K562 (cell line): ENCODE measurements around the gene ACTN4. TPM values are rescaled to one million over a fixed set of nuclear protein-coding genes. Genes with fewer than 3 reads are reported as not detected.
A peak's percentile ranks its signal among the peaks of the same experiment; 100 is the strongest.

Experiments
- ARID3A ChIP-seq: IDR thresholded peaks from 2 replicates; pipeline ENCODE4 v1.6.1; 2012; ENCODE audit warnings: low read depth, low read length, improper control_type of control experiment, borderline replicate concordance
- BCOR ChIP-seq: fragments of 450-650 bp; IDR thresholded peaks from 2 replicates; pipeline ENCODE4 v1.6.1; 2016
- CEBPG ChIP-seq, 3 experiments: fragments of 200-800 bp in 1 of 3; sonication (Bioruptor generic) in 1 of 3; sonication (generic) in 1 of 3; formaldehyde crosslinking in 1 of 3; IDR thresholded peaks in 2 of 3; conservative IDR thresholded peaks in 1 of 3; 2 replicates each; pipeline versions ENCODE4 v1.6.1 to v1.8.0; 2016 to 2022; ENCODE audit warnings: missing compliant biosample characterization in 2 of 3, missing genetic modification characterization in 2 of 3, mild to moderate bottlenecking in 1 of 3, missing genetic modification reagents in 1 of 3
- ETS2 ChIP-seq: IDR thresholded peaks from 2 replicates; pipeline ENCODE4 v1.6.1; 2016; ENCODE audit warnings: borderline replicate concordance, missing genetic modification characterization, mild to moderate bottlenecking, moderate library complexity, missing compliant biosample characterization; ENCODE audit not compliant: poor library complexity, severe bottlenecking
- FOXP1 ChIP-seq: sonication (generic); formaldehyde crosslinking; IDR thresholded peaks from 2 replicates; pipeline ENCODE4 v1.8.0; 2022; ENCODE audit warnings: mild to moderate bottlenecking, missing genetic modification reagents
- GABPB1 ChIP-seq: sonication (generic); formaldehyde crosslinking; IDR thresholded peaks from 2 replicates; pipeline ENCODE4 v1.8.0; 2022; ENCODE audit warnings: mild to moderate bottlenecking, missing genetic modification reagents
- GATA2 ChIP-seq: sonication (generic); formaldehyde crosslinking; IDR thresholded peaks from 2 replicates; pipeline ENCODE4 v1.4.0; 2020; ENCODE audit warnings: mild to moderate bottlenecking, missing genetic modification reagents
- KAT7 ChIP-seq: sonication (generic); formaldehyde crosslinking; IDR thresholded peaks from 2 replicates; pipeline ENCODE4 v1.8.0; 2022; ENCODE audit warnings: missing genetic modification reagents, mild to moderate bottlenecking, borderline replicate concordance
- KHSRP ChIP-seq: fragments of 450-650 bp; IDR thresholded peaks from 2 replicates; pipeline ENCODE4 v1.6.1; 2017
- LEF1 ChIP-seq: fragments of 450-650 bp; IDR thresholded peaks from 2 replicates; pipeline ENCODE4 v1.6.1; 2016; ENCODE audit warnings: mild to moderate bottlenecking
- MED1 ChIP-seq: sonication (generic); formaldehyde crosslinking; IDR thresholded peaks from 2 replicates; pipeline ENCODE4 v1.8.1; 2023; ENCODE audit warnings: missing genetic modification reagents, borderline replicate concordance
- OTX1 ChIP-seq: fragments of 450-650 bp; formaldehyde crosslinking; IDR thresholded peaks from 2 replicates; pipeline ENCODE4 v1.4.0; 2022; ENCODE audit warnings: mild to moderate bottlenecking
- TAL1 ChIP-seq: fragments of 450-650 bp; IDR thresholded peaks from 2 replicates; pipeline ENCODE4 v1.6.1; 2016; ENCODE audit warnings: mild to moderate bottlenecking
- TFAP4 ChIP-seq: sonication (generic); formaldehyde crosslinking; IDR thresholded peaks from 2 replicates; pipeline ENCODE4 v1.8.0; 2022; ENCODE audit warnings: missing genetic modification reagents, mild to moderate bottlenecking, moderate library complexity, borderline replicate concordance
- TOE1 ChIP-seq, 2 experiments: fragments of 450-650 bp in 1 of 2; sonication (generic) in 1 of 2; formaldehyde crosslinking in 1 of 2; IDR thresholded peaks; 2 replicates each; pipeline versions ENCODE4 v1.7.1 to v1.8.0; 2016 to 2022; ENCODE audit warnings: borderline replicate concordance in 2 of 2, mild to moderate bottlenecking in 2 of 2, antibody characterized with exemption in 1 of 2, inconsistent platforms in 1 of 2, low read depth in 1 of 2, missing genetic modification reagents in 1 of 2, moderate library complexity in 1 of 2
- VEZF1 ChIP-seq: fragments of 200-800 bp; sonication (Bioruptor generic); IDR thresholded peaks from 2 replicates; pipeline ENCODE4 v1.6.1; 2017; ENCODE audit warnings: missing genetic modification characterization, missing compliant biosample characterization
- ZBTB11 ChIP-seq, 3 experiments: fragments of 200-800 bp in 1 of 3; fragments of 250-450 bp in 1 of 3; fragments of 450-650 bp in 1 of 3; sonication (Bioruptor Pico) in 1 of 3; sonication (Bioruptor generic) in 1 of 3; formaldehyde crosslinking in 1 of 3; IDR thresholded peaks; 2 replicates each; pipeline versions ENCODE4 v1.6.1 to v1.8.0; 2016 to 2022; ENCODE audit warnings: mild to moderate bottlenecking in 2 of 3, missing genetic modification characterization in 2 of 3, missing compliant biosample characterization in 1 of 3, moderate library complexity in 1 of 3
- ZSCAN29 ChIP-seq: fragments of 450-650 bp; IDR thresholded peaks from 2 replicates; pipeline ENCODE4 v1.6.1; 2017
- polyA plus RNA-seq, 8 experiments: library from polyadenylated mRNA; depleted of rRNA in 4 of 8; stranded (reverse) in 5 of 8; unstranded in 3 of 8; fragments of >200 nt; fragmentation: Nextera tagmentation in 2 of 8; fragmentation: Illumina TruSeq in 1 of 8; extraction: Ambion mirVana in 2 of 8; extraction: Trizol in 1 of 8; gene quantifications; 2 replicates each; pipeline versions ENCODE4 v1.2.1 to v1.2.3, GENCODE V29; 2011 to 2014; ENCODE audit warnings: inconsistent platforms in 1 of 8, missing spikeins in 1 of 8
- total RNA-seq, 7 experiments: library from RNA; depleted of rRNA in 6 of 7; stranded (reverse); fragments of >200 nt in 6 of 7; fragmentation: Illumina TruSeq in 2 of 7; extraction: Trizol in 2 of 7; gene quantifications; 2 replicates each; pipeline versions ENCODE4 v1.2.1 to v1.2.3, GENCODE V29; 2011 to 2021; ENCODE audit warnings: low replicate concordance in 1 of 7

Gene ACTN4
- total and polyA plus RNA-seq, 9 of the 15 experiments (the other 6 are each of a cell fraction or from before 2014, with no cell fraction given): 3.1 to 385 (median 125) TPM

- peak; percentile 94; the same call in 1 of the 2 replicates for TF ChIP-seq ARID3A
- peak; percentile 58 for TF ChIP-seq VEZF1 (CRISPR knock-in tag)
- peak in 1 of 3 experiments; percentile 68; a peak in 2 of 6 replicates for TF ChIP-seq ZBTB11 (CRISPR knock-in tag; IDR thresholded peaks at IDR 0.05)
- no peak for TF ChIP-seq OTX1
- peak; percentile 97 for TF ChIP-seq TAL1
- peak; percentile 96 for TF ChIP-seq BCOR
- TF ChIP-seq CEBPG (CRISPR knock-in tag; IDR thresholded peaks at IDR 0.05): no peak
- no peak; a peak in 1 of 4 replicates for TF ChIP-seq CEBPG (tag; conservative IDR thresholded peaks at IDR 0.05 in 1 of 2, IDR thresholded peaks at IDR 0.05 in 1 of 2)
- peak; percentile 70 for TF ChIP-seq TOE1 (IDR thresholded peaks at IDR 0.05; ENCODE audit: borderline replicate concordance)
- TF ChIP-seq TOE1 (CRISPR knock-in tag; IDR thresholded peaks at IDR 0.05; ENCODE audit: borderline replicate concordance, low read depth): 0 out of 2 replicates have a peak, but pooled peaks have one; percentile 73
- peak; percentile 73; the same call in 1 of the 2 replicates for TF ChIP-seq FOXP1
- peak; percentile 50; the same call in 1 of the 2 replicates for TF ChIP-seq KHSRP
- peak; percentile 88 for TF ChIP-seq TFAP4 (CRISPR knock-in tag)
- peak; percentile 67 for TF ChIP-seq GABPB1 (CRISPR knock-in tag)
- no peak for TF ChIP-seq ETS2 (tag)
- TF ChIP-seq GATA2 (CRISPR knock-in tag): peak; percentile 92
- TF ChIP-seq KAT7 (CRISPR knock-in tag): 0 out of 2 replicates have a peak, but pooled peaks have one; percentile 39
- TF ChIP-seq MED1 (CRISPR knock-in tag): no peak
- peak; percentile 96 for TF ChIP-seq LEF1
- TF ChIP-seq ZSCAN29: peak; percentile 87
Measured at GRCh38 chr19:38676023-38676877, 28.8 kb downstream of the ACTN4 start (continued).
